ENCODE results near the gene SPRR2E.
"Not testable (repeated sequence)": the region's sequence is repeated elsewhere in the genome, so short reads cannot be mapped to it uniquely, and the experiment has no call there.

Gene SPRR2E

DNA sequence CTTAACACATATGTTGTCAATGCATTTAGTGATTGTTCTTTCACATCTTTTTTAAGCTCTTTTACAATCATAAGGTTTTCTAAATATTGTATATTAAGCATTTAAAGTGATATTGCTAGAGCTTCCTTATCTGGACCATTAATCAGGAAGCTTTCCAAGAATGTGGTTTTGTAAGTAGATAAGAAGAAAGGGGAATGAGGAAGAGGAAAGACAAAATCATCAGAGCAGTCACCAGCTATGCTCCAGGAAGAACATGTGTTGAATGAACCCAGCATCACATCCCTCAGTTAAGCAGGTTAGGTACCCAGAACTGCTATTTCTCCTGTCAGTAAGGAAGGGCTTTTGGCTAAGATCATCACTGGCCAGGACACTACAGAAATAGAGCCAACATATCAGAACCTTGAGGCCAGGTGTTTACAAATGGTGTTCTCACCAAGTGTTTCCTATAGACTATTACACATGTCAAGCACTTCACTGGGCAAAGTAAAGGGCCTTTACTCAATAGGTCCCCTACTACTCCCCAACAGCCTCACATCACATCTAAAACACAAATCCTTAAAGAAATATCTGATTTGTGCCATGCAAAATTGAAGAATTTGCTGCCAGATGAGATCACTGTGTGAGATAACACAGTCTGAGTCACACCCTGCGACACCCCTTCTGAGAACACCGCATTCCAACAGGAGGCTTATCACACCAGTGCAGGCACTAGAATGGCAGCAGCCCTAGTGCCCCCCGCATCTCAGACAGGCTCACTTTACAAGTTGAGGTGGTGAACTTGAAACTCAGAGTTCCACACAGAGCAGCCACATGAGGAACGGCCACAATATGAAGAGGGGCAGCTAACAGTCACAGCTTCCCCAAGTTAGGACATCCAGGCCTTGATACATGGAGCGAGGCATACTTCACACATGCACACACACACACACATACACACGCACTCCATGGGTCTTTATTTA is 35.2 kb downstream of the SPRR2E start:
- DNase-seq, result no peak

DNA sequence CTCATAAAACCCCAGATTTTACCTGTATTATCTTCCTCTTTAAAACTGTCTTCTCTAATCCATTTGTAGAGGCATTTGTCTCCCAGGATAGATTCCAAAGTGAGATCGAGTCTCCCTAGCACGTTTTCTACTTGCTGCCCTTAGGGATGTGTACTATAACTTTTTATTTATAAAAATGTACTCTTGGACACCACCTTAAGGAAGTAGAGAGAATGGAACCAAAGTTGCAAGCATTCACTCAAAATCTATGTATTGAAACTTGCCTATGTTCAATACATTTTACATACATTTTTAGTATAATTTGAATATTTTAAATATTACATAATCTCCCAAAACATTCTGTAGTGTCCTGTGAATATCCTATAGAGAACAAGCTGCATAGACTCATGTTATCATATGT is 36.2 kb downstream of the SPRR2E start:
- no peak for DNase-seq

GRCh38 chr1:153057375-153057774 is 37.0 kb downstream of the SPRR2E start, which contains the start of gene SPRR2A:
TSS of gene SPRR2A (minus strand) at chr1:153057512. CDS start at chr1:153056735, 777 bp downstream.
- DNase-seq, result no peak

GRCh38 chr1:153056111-153056510 is 38.2 kb downstream of the SPRR2E start:
- DNase-seq, result not testable (repeated sequence)

GRCh38 chr1:153049211-153049610 is 45.1 kb downstream of the SPRR2E start:
- no peak for DNase-seq
